ENCODE measurements around the gene MVP. TPM values are rescaled to one million over a fixed set of nuclear protein-coding genes. Genes with fewer than 3 reads are reported as not detected.

MVP gene
- total RNA-seq, 1 experiment from 2014 or later: 75.1 TPM

- ATAC-seq (no peak), DNase-seq (ENCODE audit: low read depth, low spot score) (no peak)
- intact Hi-C loops (cut with micrococcal nuclease): no loop called here
- Histone ChIP-seq H3K36me3 (ENCODE audit: control insufficient read depth in 1 of 2, insufficient read depth in 2 of 2, low read length in 2 of 2) (peaks cover 2 to 8% of the 10 kb centered on the region in 2 experiments; a peak in 3 of 4 replicates), H3K27me3 (ENCODE audit: insufficient read depth, low read length) (no peaks in the 10 kb centered on the region), H3K4me2 (ENCODE audit: low read length) (no peak overlapping the region), H3K9ac (ENCODE audit: low read length) (no peak overlapping the region), H3K9me3 (ENCODE audit: control insufficient read depth in 1 of 2, insufficient read depth in 1 of 2, low read depth in 1 of 2, low read length in 2 of 2) (no peaks in the 10 kb centered on the region), H3K4me1 (ENCODE audit: control insufficient read depth in 1 of 2, insufficient read depth in 2 of 2, low read length in 2 of 2) (peaks cover 0 to 6% of the 10 kb centered on the region in 2 experiments; a peak in 2 of 4 replicates), H2AFZ (ENCODE audit: low read depth, low read length, poor library complexity, severe bottlenecking) (no peak overlapping the region), H4K20me1 (ENCODE audit: insufficient read depth) (no peaks in the 10 kb centered on the region), H3K9me2 (ENCODE audit: insufficient read depth) (no peaks in the 10 kb centered on the region), H3K4me3 (replicated peaks in 1 of 2; ENCODE audit: low read depth in 1 of 2, low read length in 2 of 2) (no peak overlapping the region), H3K79me2 (ENCODE audit: insufficient read depth, low read length) (no peaks in the 10 kb centered on the region), H3K27ac (ENCODE audit: low read depth, low read length) (no peak overlapping the region)
- no TSS peak for BruUV-seq (replicated peaks)
- ChIA-PET POLR2A (no interaction called here), RAD21 (ENCODE audit: low non-redundant PET in 1 of 2, low total read pairs in 2 of 2, uncharacterized antibody in 2 of 2, unreplicated experiment in 2 of 2) (no interaction called here), CTCF (no interaction called here)
- no peak for TF ChIP-seq ZNF274 (IDR thresholded peaks at IDR 0.05; ENCODE audit: low read depth, low read length)
- TF ChIP-seq TCF7L2 (IDR thresholded peaks at IDR 0.05; ENCODE audit: borderline replicate concordance, extremely low read depth, insufficient read depth, insufficient read length): no peak
- no peak for TF ChIP-seq EZH2 (IDR thresholded peaks at IDR 0.05)
- TF ChIP-seq YY1 (IDR thresholded peaks at IDR 0.05; ENCODE audit: extremely low read depth, insufficient replicate concordance, low read depth, low read length): no peak
- TF ChIP-seq ZFX (IDR thresholded peaks at IDR 0.05): no peak
- TF ChIP-seq CTCF (IDR thresholded peaks at IDR 0.05 in 2 of 3, conservative IDR thresholded peaks at IDR 0.05 in 1 of 3; ENCODE audit: borderline replicate concordance in 1 of 3, insufficient read depth in 1 of 3, low read depth in 2 of 3, low read length in 2 of 3): no peak
- TF ChIP-seq POLR2AphosphoS5 (IDR thresholded peaks at IDR 0.05; ENCODE audit: low read depth, low read length): no peak
- TF ChIP-seq JUND (IDR thresholded peaks at IDR 0.05): no peak
Measured at GRCh38 chr16:29836623-29837022, 16.4 kb downstream of the MVP start.

All from HCT116 (cell line).